HepG2 (cell line): ENCODE data around the gene SLC17A9. TPM values are rescaled to one million over a fixed set of nuclear protein-coding genes. Genes with fewer than 3 reads are reported as not detected.

Source experiments
- ASH2L ChIP-seq: fragments of 300-600, 200-600 bp; sonication (generic); IDR thresholded peaks from 2 replicates; pipeline ENCODE4 v1.7.0; 2017; ENCODE audit warnings: low read depth, mild to moderate bottlenecking, moderate library complexity, mixed read lengths, low read length; ENCODE audit not compliant: insufficient read length
- BRD4 ChIP-seq: sonication (generic); formaldehyde crosslinking; IDR thresholded peaks from 2 replicates; pipeline ENCODE4 v1.4.0; 2020; ENCODE audit warnings: missing genetic modification reagents
- CEBPB ChIP-seq: IDR thresholded peaks from 2 replicates; pipeline ENCODE4 v1.6.1; 2011; ENCODE audit warnings: low read depth, low read length, improper control_type of control experiment, borderline replicate concordance
- DMAP1 ChIP-seq: IDR thresholded peaks from 2 replicates; pipeline ENCODE4 v1.6.1; 2016
- DPF2 ChIP-seq: sonication (generic); formaldehyde crosslinking; IDR thresholded peaks from 2 replicates; pipeline ENCODE4 v1.4.0; 2020; ENCODE audit warnings: mild to moderate bottlenecking, low read depth, missing genetic modification reagents, borderline replicate concordance
- ELF4 ChIP-seq: sonication (generic); formaldehyde crosslinking; IDR thresholded peaks from 2 replicates; pipeline ENCODE4 v1.5.0; 2020; ENCODE audit warnings: missing genetic modification reagents, mild to moderate bottlenecking, moderate library complexity, borderline replicate concordance
- FOSL2 ChIP-seq: sonication (generic); formaldehyde crosslinking; IDR thresholded peaks from 2 replicates; pipeline ENCODE4 v1.4.0; 2020; ENCODE audit warnings: missing genetic modification reagents
- FOXA3 ChIP-seq: IDR thresholded peaks from 2 replicates; pipeline ENCODE4 v1.6.1; 2016; ENCODE audit warnings: missing genetic modification reagents, missing compliant biosample characterization
- GATAD2A ChIP-seq: IDR thresholded peaks from 2 replicates; pipeline ENCODE4 v1.6.1; 2016
- KDM5A ChIP-seq: fragments of 200-600 bp; sonication (generic); IDR thresholded peaks from 2 replicates; pipeline ENCODE4 v1.7.0; 2018; ENCODE audit warnings: antibody characterized with exemption, mild to moderate bottlenecking, low read length, borderline replicate concordance
- KMT2B ChIP-seq: IDR thresholded peaks from 2 replicates; pipeline ENCODE4 v1.6.1; 2016; ENCODE audit warnings: missing genetic modification reagents, missing compliant biosample characterization
- MAFK ChIP-seq, 2 experiments: IDR thresholded peaks in 1 of 2; conservative IDR thresholded peaks in 1 of 2; 2 replicates each; pipeline ENCODE4 v1.6.1; 2011; ENCODE audit warnings: improper control_type of control experiment in 2 of 2, low read length in 2 of 2
- MBD4 ChIP-seq: IDR thresholded peaks from 2 replicates; pipeline ENCODE4 v1.6.1; 2012; ENCODE audit warnings: low read length, inconsistent platforms, borderline replicate concordance
- MEF2D ChIP-seq: sonication (generic); formaldehyde crosslinking; IDR thresholded peaks from 2 replicates; pipeline ENCODE4 v1.5.1; 2020; ENCODE audit warnings: mild to moderate bottlenecking, missing genetic modification reagents
- MIER2 ChIP-seq: IDR thresholded peaks from 2 replicates; pipeline ENCODE4 v1.6.1; 2016; ENCODE audit warnings: missing biosample characterization, missing genetic modification reagents
- NCOA2 ChIP-seq: sonication (generic); formaldehyde crosslinking; IDR thresholded peaks from 2 replicates; pipeline ENCODE4 v1.8.0; 2022; ENCODE audit warnings: inconsistent platforms
- NFIC ChIP-seq: IDR thresholded peaks from 2 replicates; pipeline ENCODE4 v1.6.1; 2012; ENCODE audit warnings: mild to moderate bottlenecking, low read length, inconsistent platforms
- PHF21A ChIP-seq: sonication (generic); formaldehyde crosslinking; IDR thresholded peaks from 2 replicates; pipeline ENCODE4 v1.5.0; 2020; ENCODE audit warnings: mild to moderate bottlenecking, missing genetic modification reagents
- PPARG ChIP-seq: conservative IDR thresholded peaks from 2 replicates; pipeline ENCODE4 v1.6.1; 2016; ENCODE audit warnings: missing biosample characterization, missing genetic modification reagents
- RCOR2 ChIP-seq: IDR thresholded peaks from 2 replicates; pipeline ENCODE4 v1.6.1; 2016; ENCODE audit warnings: missing biosample characterization, missing genetic modification reagents
- SIN3B ChIP-seq: fragments of 150-350 bp; IDR thresholded peaks from 2 replicates; pipeline ENCODE4 v1.6.1; 2014; ENCODE audit warnings: low read length
- SOX6 ChIP-seq, 2 experiments: fragments of 450-650 bp in 1 of 2; sonication (generic) in 1 of 2; formaldehyde crosslinking in 1 of 2; IDR thresholded peaks; 2 replicates each; pipeline versions ENCODE4 v1.4.0 to v1.6.1; 2017 to 2020; ENCODE audit warnings: antibody characterized with exemption in 1 of 2, mild to moderate bottlenecking in 1 of 2, missing genetic modification reagents in 1 of 2
- SP5 ChIP-seq: IDR thresholded peaks from 2 replicates; pipeline ENCODE4 v1.6.1; 2016; ENCODE audit warnings: low read depth, borderline replicate concordance
- TGIF2 ChIP-seq: IDR thresholded peaks from 2 replicates; pipeline ENCODE4 v1.6.1; 2016; ENCODE audit warnings: control low read depth, missing compliant biosample characterization
- ZFP1 ChIP-seq: IDR thresholded peaks from 2 replicates; pipeline ENCODE4 v1.6.1; 2016
- ZKSCAN1 ChIP-seq: fragments of 150-350 bp; IDR thresholded peaks from 2 replicates; pipeline ENCODE4 v1.6.1; 2014; ENCODE audit warnings: low read length
- ZNF441 ChIP-seq: sonication (generic); formaldehyde crosslinking; IDR thresholded peaks from 2 replicates; pipeline ENCODE4 v1.7.0; 2021; ENCODE audit warnings: missing genetic modification reagents, borderline replicate concordance
- polyA plus RNA-seq, 8 experiments: library from polyadenylated mRNA; depleted of rRNA in 3 of 8; stranded (reverse) in 7 of 8; unstranded in 1 of 8; fragments of >200 nt; fragmentation: Illumina TruSeq in 4 of 8; extraction: Trizol in 4 of 8; gene quantifications; 2 replicates each; pipeline versions ENCODE4 v1.2.1 to v1.2.3, GENCODE V29; 2011 to 2016; ENCODE audit warnings: low read depth in 4 of 8, missing spikeins in 1 of 8, mixed read lengths in 1 of 8; ENCODE audit not compliant: insufficient read depth in 1 of 8
- total RNA-seq, 5 experiments: library from RNA; depleted of rRNA; stranded (reverse); fragments of >200 nt; fragmentation: Illumina TruSeq; extraction: Trizol; gene quantifications; 2 replicates each; pipeline ENCODE4 v1.2.3, GENCODE V29; 2016; ENCODE audit warnings: low read depth in 1 of 5
- TF ChIP-seq, protein P1 (sequence below): sonication (generic); formaldehyde crosslinking; IDR thresholded peaks from 2 replicates; pipeline ENCODE4 v1.5.1; 2020; ENCODE audit warnings: missing genetic modification reagents, mild to moderate bottlenecking, borderline replicate concordance
- TF ChIP-seq, protein P2 (sequence below): sonication (generic); formaldehyde crosslinking; IDR thresholded peaks from 2 replicates; pipeline ENCODE4 v1.5.1; 2020; ENCODE audit warnings: mild to moderate bottlenecking, missing genetic modification reagents, borderline replicate concordance
- TF ChIP-seq, protein P3 (sequence below): sonication (generic); formaldehyde crosslinking; IDR thresholded peaks from 2 replicates; pipeline ENCODE4 v1.8.1; 2022; ENCODE audit warnings: mild to moderate bottlenecking, missing genetic modification reagents

SLC17A9 gene
- total and polyA plus RNA-seq, 2 of the 13 experiments (the other 11 are each of a cell fraction or from before 2014, with no cell fraction given), result 110 to 191 TPM

DNA sequence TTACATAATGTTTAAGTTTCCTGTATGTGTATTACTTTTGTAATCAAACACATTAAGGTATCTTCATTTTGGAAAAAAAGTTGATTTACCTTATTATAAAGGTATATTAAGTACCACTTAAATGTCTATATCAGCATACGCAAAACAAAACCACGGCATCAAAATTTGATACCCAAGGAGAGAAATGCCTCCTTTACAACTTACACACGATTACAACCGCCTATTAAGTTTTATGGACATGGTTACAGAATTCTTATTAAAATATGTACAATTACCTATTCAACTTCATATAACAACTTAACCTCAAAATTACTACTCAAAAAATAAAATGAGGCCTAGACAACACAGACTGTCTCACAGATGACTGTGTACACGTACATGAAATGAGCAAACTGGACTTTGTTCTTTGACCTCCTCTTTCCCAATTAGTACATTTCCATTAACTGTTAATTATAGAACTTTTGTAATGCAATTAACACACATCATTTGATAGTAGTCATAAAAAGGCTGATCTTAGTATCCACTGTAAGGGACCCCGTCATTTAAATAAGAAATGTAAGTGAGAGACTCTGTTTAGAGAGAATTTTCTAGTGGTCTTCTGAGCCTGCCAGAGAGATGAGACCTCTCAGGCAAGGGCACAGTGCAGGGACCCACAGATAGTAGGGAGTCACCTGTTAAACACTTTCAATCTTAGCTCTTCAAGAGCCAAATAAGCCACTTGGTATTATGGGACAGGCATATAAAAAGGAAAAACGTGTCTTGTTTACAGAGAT lies 28.7 kb upstream of the SLC17A9 start (continued):
- TF ChIP-seq FOXA3 (CRISPR knock-in tag), result peak; percentile 87
- TF ChIP-seq PPARG (CRISPR knock-in tag), result peak; percentile 73
- peak; percentile 88 for TF ChIP-seq CEBPB
- TF ChIP-seq NFIC, result peak; percentile 54; the same call in 1 of the 2 replicates
- TF ChIP-seq DPF2 (CRISPR knock-in tag), result peak; percentile 39; the same call in 1 of the 2 replicates
- TF ChIP-seq TGIF2 (CRISPR knock-in tag), result 0 out of 2 replicates have a peak, but pooled peaks have one; percentile 4
- no peak for TF ChIP-seq BRD4 (CRISPR knock-in tag)
- TF ChIP-seq ASH2L, result peak; percentile 90
- no peak for TF ChIP-seq SOX6 (IDR thresholded peaks at IDR 0.05)
- TF ChIP-seq SOX6 (CRISPR knock-in tag; IDR thresholded peaks at IDR 0.05), result peak; percentile 53
- TF ChIP-seq, protein P1, sequence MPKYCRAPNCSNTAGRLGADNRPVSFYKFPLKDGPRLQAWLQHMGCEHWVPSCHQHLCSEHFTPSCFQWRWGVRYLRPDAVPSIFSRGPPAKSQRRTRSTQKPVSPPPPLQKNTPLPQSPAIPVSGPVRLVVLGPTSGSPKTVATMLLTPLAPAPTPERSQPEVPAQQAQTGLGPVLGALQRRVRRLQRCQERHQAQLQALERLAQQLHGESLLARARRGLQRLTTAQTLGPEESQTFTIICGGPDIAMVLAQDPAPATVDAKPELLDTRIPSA (CRISPR knock-in tag), result no peak
- TF ChIP-seq MIER2 (CRISPR knock-in tag), result peak; percentile 32; the same call in 1 of the 2 replicates
- TF ChIP-seq ZFP1 (CRISPR knock-in tag), result peak; percentile 65; the same call in 1 of the 2 replicates
- TF ChIP-seq MBD4, result no peak
- TF ChIP-seq SP5 (CRISPR knock-in tag), result 0 out of 2 replicates have a peak, but pooled peaks have one; percentile 12
- peak; percentile 49; the same call in 1 of the 2 replicates for TF ChIP-seq PHF21A (CRISPR knock-in tag)
- 0 out of 4 replicates have a peak, but pooled peaks of 1 of the 2 experiments have one; percentile 0 for TF ChIP-seq MAFK (conservative IDR thresholded peaks at IDR 0.05 in 1 of 2, IDR thresholded peaks at IDR 0.05 in 1 of 2; ENCODE audit: low read length in 2 of 2)
- TF ChIP-seq SIN3B, result peak; percentile 54; the same call in 1 of the 2 replicates
- peak; percentile 28; the same call in 1 of the 2 replicates for TF ChIP-seq FOSL2
- TF ChIP-seq RCOR2 (CRISPR knock-in tag), result peak; percentile 81
- 0 out of 2 replicates have a peak, but pooled peaks have one; percentile 5 for TF ChIP-seq ELF4 (CRISPR knock-in tag)
- TF ChIP-seq NCOA2, result peak; percentile 80
- TF ChIP-seq DMAP1 (CRISPR knock-in tag), result peak; percentile 78
- TF ChIP-seq, protein P2, sequence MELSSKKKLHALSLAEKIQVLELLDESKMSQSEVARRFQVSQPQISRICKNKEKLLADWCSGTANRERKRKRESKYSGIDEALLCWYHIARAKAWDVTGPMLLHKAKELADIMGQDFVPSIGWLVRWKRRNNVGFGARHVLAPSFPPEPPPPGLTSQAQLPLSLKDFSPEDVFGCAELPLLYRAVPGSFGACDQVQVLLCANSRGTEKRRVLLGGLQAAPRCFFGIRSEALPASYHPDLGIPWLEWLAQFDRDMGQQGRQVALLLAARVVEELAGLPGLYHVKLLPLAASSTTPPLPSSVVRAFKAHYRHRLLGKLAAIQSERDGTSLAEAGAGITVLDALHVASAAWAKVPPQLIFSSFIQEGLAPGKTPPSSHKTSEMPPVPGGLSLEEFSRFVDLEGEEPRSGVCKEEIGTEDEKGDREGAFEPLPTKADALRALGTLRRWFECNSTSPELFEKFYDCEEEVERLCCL (CRISPR knock-in tag), result no peak
- TF ChIP-seq MEF2D, result peak; percentile 16; the same call in 1 of the 2 replicates
- peak; percentile 40 for TF ChIP-seq KMT2B (CRISPR knock-in tag)
- TF ChIP-seq GATAD2A, result peak; percentile 82
- peak; percentile 22; the same call in 1 of the 2 replicates for TF ChIP-seq ZKSCAN1
- TF ChIP-seq ZNF441, result no peak
- peak; percentile 75 for TF ChIP-seq KDM5A
- TF ChIP-seq, protein P3, sequence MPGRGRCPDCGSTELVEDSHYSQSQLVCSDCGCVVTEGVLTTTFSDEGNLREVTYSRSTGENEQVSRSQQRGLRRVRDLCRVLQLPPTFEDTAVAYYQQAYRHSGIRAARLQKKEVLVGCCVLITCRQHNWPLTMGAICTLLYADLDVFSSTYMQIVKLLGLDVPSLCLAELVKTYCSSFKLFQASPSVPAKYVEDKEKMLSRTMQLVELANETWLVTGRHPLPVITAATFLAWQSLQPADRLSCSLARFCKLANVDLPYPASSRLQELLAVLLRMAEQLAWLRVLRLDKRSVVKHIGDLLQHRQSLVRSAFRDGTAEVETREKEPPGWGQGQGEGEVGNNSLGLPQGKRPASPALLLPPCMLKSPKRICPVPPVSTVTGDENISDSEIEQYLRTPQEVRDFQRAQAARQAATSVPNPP (CRISPR knock-in tag), result peak; percentile 46; the same call in 1 of the 2 replicates
